Measurements from ENCODE around the gene RAB9A.

Gene RAB9A

GRCh38 chrX:13692771-13693231, 3.9 kb downstream of the RAB9A start:
- TF ChIP-seq CTCF (conservative IDR thresholded peaks at IDR 0.05; ENCODE audit: control insufficient read depth, insufficient read depth, low read depth, low read length) = no peak
- no peak overlapping the region for H3K4me3 ChIP-seq (ENCODE audit: control insufficient read depth, low read depth, low read length)
- peak; percentile 25 for DNase-seq (ENCODE audit: low read depth)

- no peak for DNase-seq (ENCODE audit: low read depth)
- no peak for TF ChIP-seq CTCF (conservative IDR thresholded peaks at IDR 0.05; ENCODE audit: control insufficient read depth, insufficient read depth, low read depth, low read length)
- no peak overlapping the region for H3K4me3 ChIP-seq (ENCODE audit: control insufficient read depth, low read depth, low read length)
These were observed 4.5 kb downstream of the RAB9A start for GRCh38 chrX:13693341-13693961.

- TF ChIP-seq CTCF (conservative IDR thresholded peaks at IDR 0.05; ENCODE audit: control insufficient read depth, insufficient read depth, low read depth, low read length) = no peak
- no peak overlapping the region for H3K4me3 ChIP-seq (ENCODE audit: control insufficient read depth, low read depth, low read length)
- no peak for DNase-seq (ENCODE audit: low read depth)
These were observed 5.4 kb downstream of the RAB9A start for GRCh38 chrX:13694359-13694758.

- no peak for TF ChIP-seq CTCF (conservative IDR thresholded peaks at IDR 0.05; ENCODE audit: control insufficient read depth, insufficient read depth, low read depth, low read length)
- no peak for DNase-seq (ENCODE audit: low read depth)
- no peak overlapping the region for H3K4me3 ChIP-seq (ENCODE audit: control insufficient read depth, low read depth, low read length)
These were observed 6.1 kb downstream of the RAB9A start for GRCh38 chrX:13694983-13695382.

GRCh38 chrX:13695601-13696115, 6.7 kb downstream of the RAB9A start:
- no peak for TF ChIP-seq CTCF (conservative IDR thresholded peaks at IDR 0.05; ENCODE audit: control insufficient read depth, insufficient read depth, low read depth, low read length)
- H3K4me3 ChIP-seq (ENCODE audit: control insufficient read depth, low read depth, low read length) = no peak overlapping the region
- no peak for DNase-seq (ENCODE audit: low read depth)

- peak; percentile 25 for DNase-seq (ENCODE audit: low read depth)
- no peak overlapping the region for H3K4me3 ChIP-seq (ENCODE audit: control insufficient read depth, low read depth, low read length)
- TF ChIP-seq CTCF (conservative IDR thresholded peaks at IDR 0.05; ENCODE audit: control insufficient read depth, insufficient read depth, low read depth, low read length) = no peak
These were observed 8.5 kb downstream of the RAB9A start for GRCh38 chrX:13697455-13697854.

Data from fibroblast of mammary gland (primary cell).